Upper lobe of left lung (tissue), 6 donors: ENCODE measurements around the gene MRPL43. TPM values are rescaled to one million over a fixed set of nuclear protein-coding genes. Genes with fewer than 3 reads are reported as not detected.

Source experiments
- ATAC-seq, 2 donors: fragments of 200-7000 bp; cut with Tn5 transposase; one replicate each; pipeline ENCODE4 v1.9.1; 2022; ENCODE audit warnings: mild to moderate bottlenecking in 2 of 2, moderate library complexity in 2 of 2; ENCODE audit not compliant: low FRiP score in 2 of 2
- DNase-seq, 2 donors: peaks; one replicate each; pipeline ENCODE4 v3.0.0-alpha.2; 2019 to 2020
- H3K27ac ChIP-seq, 4 donors: fragments of 200-600 bp; sonication (generic); one replicate each; pipeline ENCODE4 v1.5.1; 2016 to 2019
- H3K27me3 ChIP-seq, 4 donors: fragments of 200-600 bp; sonication (generic); one replicate each; pipeline ENCODE4 v1.5.1; 2017 to 2019
- H3K36me3 ChIP-seq, 4 donors: fragments of 200-600 bp; sonication (generic); one replicate each; pipeline ENCODE4 v1.5.1; 2016 to 2019
- H3K4me1 ChIP-seq, 4 donors: fragments of 200-600 bp; sonication (generic); one replicate each; pipeline ENCODE4 v1.5.1; 2018 to 2019
- H3K4me3 ChIP-seq, 4 donors: fragments of 200-600 bp; sonication (generic); one replicate each; pipeline ENCODE4 v1.5.1; 2017 to 2019; ENCODE audit warnings: mild to moderate bottlenecking in 2 of 4, moderate library complexity in 1 of 4
- H3K9me3 ChIP-seq, 4 donors: fragments of 200-600 bp; sonication (generic); one replicate each; pipeline ENCODE4 v1.5.1; 2018 to 2019
- EP300 ChIP-seq, 4 donors: sonication (generic); formaldehyde crosslinking; IDR thresholded peaks; one replicate each; pipeline ENCODE4 v1.5.1; 2017; ENCODE audit warnings: antibody characterized with exemption in 4 of 4, control low read depth in 2 of 4
- POLR2A ChIP-seq, 4 donors: fragments of 450-650 bp; IDR thresholded peaks; one replicate each; pipeline ENCODE4 v1.5.1; 2016 to 2017; ENCODE audit warnings: antibody characterized with exemption in 4 of 4, mild to moderate bottlenecking in 2 of 4
- POLR2AphosphoS5 ChIP-seq, 2 donors: sonication (generic); formaldehyde crosslinking; IDR thresholded peaks; one replicate each; pipeline ENCODE4 v1.5.1; 2017; ENCODE audit warnings: antibody characterized with exemption in 2 of 2
- WGBS, 2 donors: methylation state at CpG; one replicate each; pipeline ENCODE4 v1.1.5; 2017 to 2018; 5-methylcytosine and 5-hydroxymethylcytosine counted together
- total RNA-seq, 6 donors: library from RNA; depleted of rRNA in 4 of 6; stranded (reverse); fragments of >200 nt in 4 of 6; gene quantifications; one replicate each; pipeline versions ENCODE4 v1.1.0 to v1.2.1, GENCODE V29; 2016 to 2021
- TF ChIP-seq, protein P1 (sequence below), 6 experiments: fragments of 450-650 bp in 4 of 6; fragments of 200-600 bp in 2 of 6; sonication (generic) in 2 of 6; IDR thresholded peaks; one replicate each; pipeline ENCODE4 v1.5.1; 2016 to 2019; ENCODE audit warnings: antibody characterized with exemption in 6 of 6
- donor health status: DM: no; HTN: no; CAD: no; lungs with moderate emphysema.
- donor health status: DM: no; HTN: yes; CAD: no; lungs with severe emphysema.

Gene MRPL43
- total RNA-seq, 6 donors from 2014 or later, result 40.2 to 72.1 (median 63.5) TPM

DNA sequence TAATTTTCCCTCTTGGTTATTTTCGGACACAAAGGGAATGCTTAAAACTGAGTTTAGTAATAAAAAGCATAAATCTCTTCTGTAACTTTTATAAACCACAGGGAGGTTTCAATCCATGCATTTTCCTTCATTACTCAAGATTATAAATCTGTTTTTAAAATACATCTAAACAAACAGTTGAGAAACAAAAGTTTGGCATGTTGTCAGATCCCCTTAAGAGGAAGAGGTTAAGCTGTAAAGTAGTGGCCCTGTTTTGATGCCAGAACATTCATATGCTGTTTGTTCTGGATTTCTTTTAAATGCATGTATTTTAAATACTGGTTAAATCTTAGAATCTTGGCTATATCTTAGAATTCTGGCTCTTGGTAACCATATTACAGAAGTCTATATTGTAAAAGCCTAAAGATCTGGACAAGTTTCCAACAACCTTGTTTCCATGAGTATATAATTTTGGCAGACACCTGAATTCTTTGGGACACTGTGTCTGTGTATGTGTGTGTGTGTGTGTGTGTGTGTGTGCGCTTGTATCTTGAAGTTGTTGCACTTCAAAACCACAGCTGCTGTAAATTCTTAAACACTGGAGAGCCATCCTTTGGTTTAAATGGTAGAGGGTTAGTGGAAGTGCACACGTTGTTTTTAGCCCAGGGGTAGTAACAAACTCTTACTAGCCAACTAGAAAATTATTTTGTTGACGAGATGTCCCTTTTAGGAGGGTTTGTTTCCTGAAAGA is 24.8 kb downstream of the MRPL43 start:
- Histone ChIP-seq H3K27me3 (no peaks in the 10 kb centered on the region), H3K4me1 (no peaks in the 10 kb centered on the region), H3K9me3 (no peaks in the 10 kb centered on the region), H3K36me3 (peaks cover 12 to 63% (median 25%) of the 10 kb centered on the region in 4 donors), H3K4me3 (no peak overlapping the region), H3K27ac (no peak overlapping the region)
- DNase-seq (no peak), ATAC-seq (no peak)
- TF ChIP-seq EP300 (IDR thresholded peaks at IDR 0.05) (no peak), POLR2A (IDR thresholded peaks at IDR 0.05) (no peak)
- 67 to 79% methylated on average over 4 of the region's 4 CpGs for WGBS, 2 donors

DNA sequence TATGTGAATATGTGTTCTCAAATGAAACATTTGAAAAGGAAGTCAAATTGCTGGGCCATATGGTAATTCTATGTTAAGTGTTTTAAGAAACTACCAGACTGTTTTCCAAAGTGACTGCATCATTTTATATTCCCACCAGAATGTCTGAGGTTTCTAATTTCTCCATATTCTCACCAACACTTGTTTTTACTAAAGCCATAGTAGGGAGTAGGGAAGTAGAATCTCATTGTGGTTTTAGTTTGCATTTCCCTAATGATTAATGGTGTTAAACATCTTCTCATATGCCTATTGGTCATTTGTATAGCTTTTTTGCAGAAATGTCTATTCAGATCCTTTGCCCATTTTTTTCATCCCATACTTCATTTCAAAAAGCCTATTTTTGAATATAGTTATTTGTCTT is 27.0 kb downstream of the MRPL43 start:
- Histone ChIP-seq H3K27me3 (no peaks in the 10 kb centered on the region), H3K27ac (no peak overlapping the region), H3K36me3 (peaks cover 12 to 80% (median 38%) of the 10 kb centered on the region in 4 donors), H3K4me1 (no peaks in the 10 kb centered on the region), H3K9me3 (no peaks in the 10 kb centered on the region), H3K4me3 (no peak overlapping the region)
- no peak for DNase-seq
- ATAC-seq, result no peak
- TF ChIP-seq, protein P1, sequence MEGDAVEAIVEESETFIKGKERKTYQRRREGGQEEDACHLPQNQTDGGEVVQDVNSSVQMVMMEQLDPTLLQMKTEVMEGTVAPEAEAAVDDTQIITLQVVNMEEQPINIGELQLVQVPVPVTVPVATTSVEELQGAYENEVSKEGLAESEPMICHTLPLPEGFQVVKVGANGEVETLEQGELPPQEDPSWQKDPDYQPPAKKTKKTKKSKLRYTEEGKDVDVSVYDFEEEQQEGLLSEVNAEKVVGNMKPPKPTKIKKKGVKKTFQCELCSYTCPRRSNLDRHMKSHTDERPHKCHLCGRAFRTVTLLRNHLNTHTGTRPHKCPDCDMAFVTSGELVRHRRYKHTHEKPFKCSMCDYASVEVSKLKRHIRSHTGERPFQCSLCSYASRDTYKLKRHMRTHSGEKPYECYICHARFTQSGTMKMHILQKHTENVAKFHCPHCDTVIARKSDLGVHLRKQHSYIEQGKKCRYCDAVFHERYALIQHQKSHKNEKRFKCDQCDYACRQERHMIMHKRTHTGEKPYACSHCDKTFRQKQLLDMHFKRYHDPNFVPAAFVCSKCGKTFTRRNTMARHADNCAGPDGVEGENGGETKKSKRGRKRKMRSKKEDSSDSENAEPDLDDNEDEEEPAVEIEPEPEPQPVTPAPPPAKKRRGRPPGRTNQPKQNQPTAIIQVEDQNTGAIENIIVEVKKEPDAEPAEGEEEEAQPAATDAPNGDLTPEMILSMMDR (IDR thresholded peaks at IDR 0.05), result no peak

DNA sequence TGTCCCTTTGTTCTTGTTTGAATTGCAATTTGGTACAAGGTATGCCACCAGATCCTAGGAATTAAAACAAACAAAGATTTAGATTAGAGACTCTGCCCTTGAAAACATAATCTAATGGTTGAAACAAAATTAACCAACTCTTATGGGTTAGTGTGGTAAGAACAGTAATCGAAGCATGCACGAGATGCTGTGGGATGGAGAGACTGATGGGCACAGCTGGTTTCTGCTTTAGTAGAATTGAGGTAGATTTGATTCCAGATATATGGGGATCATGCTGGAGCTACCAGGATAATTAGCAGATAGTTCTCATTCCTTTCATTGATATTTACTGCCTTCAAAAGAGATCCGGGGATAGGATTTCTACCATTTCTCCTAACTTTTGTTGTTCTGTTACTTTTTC is 38.4 kb downstream of the MRPL43 start:
- Histone ChIP-seq H3K4me1 (no peaks in the 10 kb centered on the region), H3K27me3 (no peaks in the 10 kb centered on the region), H3K4me3 (no peak overlapping the region), H3K9me3 (no peaks in the 10 kb centered on the region), H3K27ac (no peak overlapping the region), H3K36me3 (peaks cover 27 to 100% (median 84%) of the 10 kb centered on the region in 4 donors)
- no peak for ATAC-seq
- 91 to 98% methylated on average over 3 of the region's 3 CpGs for WGBS, 2 donors
- no peak for DNase-seq
- TF ChIP-seq POLR2A (IDR thresholded peaks at IDR 0.05) (no peak), POLR2AphosphoS5 (IDR thresholded peaks at IDR 0.05) (no peak)
- TF ChIP-seq, protein P1 (IDR thresholded peaks at IDR 0.05), result no peak

DNA sequence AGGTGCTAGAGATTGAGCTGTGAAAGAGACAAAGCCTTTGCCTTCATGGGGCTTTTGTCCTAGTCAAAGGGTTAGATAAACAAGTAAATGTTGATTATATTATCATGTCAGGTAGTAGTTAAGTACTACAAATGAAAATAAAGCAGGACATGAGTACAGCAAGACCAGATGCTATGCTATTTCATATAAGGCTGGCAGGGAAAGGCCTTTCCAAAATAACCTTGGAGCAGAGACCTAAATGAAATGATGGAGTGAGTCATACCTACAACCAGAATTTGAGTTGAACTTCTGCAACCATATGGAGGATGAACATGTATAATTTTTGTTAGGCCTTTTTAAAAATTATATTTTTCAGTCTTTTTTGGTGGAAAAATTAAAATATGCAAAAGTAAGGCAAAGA is 41.5 kb downstream of the MRPL43 start:
- no peak for DNase-seq
- Histone ChIP-seq H3K27me3 (no peaks in the 10 kb centered on the region), H3K27ac (no peak overlapping the region), H3K9me3 (no peaks in the 10 kb centered on the region), H3K4me3 (no peak overlapping the region), H3K36me3 (peaks cover 26 to 100% (median 76%) of the 10 kb centered on the region in 4 donors), H3K4me1 (no peaks in the 10 kb centered on the region)
- TF ChIP-seq POLR2A (IDR thresholded peaks at IDR 0.05) (no peak), POLR2AphosphoS5 (IDR thresholded peaks at IDR 0.05) (no peak), EP300 (IDR thresholded peaks at IDR 0.05) (no peak)
- TF ChIP-seq, protein P1 (IDR thresholded peaks at IDR 0.05), result no peak
- no peak for ATAC-seq

DNA sequence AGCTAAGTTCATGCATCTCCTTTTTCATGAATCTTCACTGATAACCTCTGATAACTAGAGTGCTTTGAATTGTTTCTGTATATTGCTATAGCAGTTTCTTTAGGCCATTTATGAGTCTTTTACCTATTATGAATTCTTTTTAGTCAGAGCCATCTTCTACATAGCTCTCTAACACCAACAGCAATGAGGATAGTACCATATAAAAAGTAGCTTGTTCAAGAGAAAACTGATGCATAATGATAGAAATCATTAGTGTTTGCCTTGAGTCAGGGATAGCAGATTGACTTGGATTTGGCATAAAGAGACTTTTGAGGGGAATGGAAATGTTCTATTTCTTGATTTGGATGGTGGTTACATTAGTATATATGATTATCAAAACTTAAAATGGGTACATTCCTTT is 43.8 kb downstream of the MRPL43 start:
- TF ChIP-seq EP300 (IDR thresholded peaks at IDR 0.05) (no peak), POLR2A (IDR thresholded peaks at IDR 0.05) (no peak), POLR2AphosphoS5 (IDR thresholded peaks at IDR 0.05) (no peak)
- TF ChIP-seq, protein P1 (IDR thresholded peaks at IDR 0.05), result no peak
- peaks cover 14 to 100% (median 73%) of the 10 kb centered on the region in 4 donors for H3K36me3 ChIP-seq
- no peaks in the 10 kb centered on the region for H3K4me1 ChIP-seq
- DNase-seq (no peak), ATAC-seq (no peak)
- H3K27me3 ChIP-seq, result no peaks in the 10 kb centered on the region
- no peak overlapping the region for H3K4me3 ChIP-seq
- no peaks in the 10 kb centered on the region for H3K9me3 ChIP-seq
- H3K27ac ChIP-seq, result no peak overlapping the region
